ENCODE measurements around the gene SLC6A11. TPM values are rescaled to one million over a fixed set of nuclear protein-coding genes. Genes with fewer than 3 reads are reported as not detected.

Gene SLC6A11
- total RNA-seq, 1 experiment from 2014 or later: 0.85 TPM

- no peak for TF ChIP-seq ZSCAN18 (CRISPR knock-in tag; IDR thresholded peaks at IDR 0.05)
- H3K4me1 Mint-ChIP-seq: peaks cover 9% of the 10 kb centered on the region
- CTCF ChIA-PET: no interaction called here
- no peaks in the 10 kb centered on the region for H3K27me3 Mint-ChIP-seq (ENCODE audit: low read depth)
- H3K9me3 Mint-ChIP-seq: no peaks in the 10 kb centered on the region
- H3K36me3 Mint-ChIP-seq: no peaks in the 10 kb centered on the region
- POLR2A ChIA-PET: no interaction called here
- H3K4me3 Mint-ChIP-seq: no peak overlapping the region
- no peak overlapping the region for H3K27ac Mint-ChIP-seq
- no peak for ATAC-seq
- DNase-seq (ENCODE audit: low spot score): no peak
Observed at GRCh38 chr3:10935028-10935427, 119.0 kb downstream of the SLC6A11 start.

- peaks cover 9% of the 10 kb centered on the region for H3K4me1 Mint-ChIP-seq
- H3K4me3 Mint-ChIP-seq: no peak overlapping the region
- no peak overlapping the region for H3K27ac Mint-ChIP-seq
- POLR2A ChIA-PET: no interaction called here
- no peaks in the 10 kb centered on the region for H3K27me3 Mint-ChIP-seq (ENCODE audit: low read depth)
- no peaks in the 10 kb centered on the region for H3K9me3 Mint-ChIP-seq
- DNase-seq (ENCODE audit: low spot score) (no peak), ATAC-seq (peak; percentile 21; the same call in 1 of the 2 replicates)
- TF ChIP-seq ZBTB43 (CRISPR knock-in tag; IDR thresholded peaks at IDR 0.05): no peak
- TF ChIP-seq ZNF232 (CRISPR knock-in tag; IDR thresholded peaks at IDR 0.05): no peak
- TF ChIP-seq ZNF121 (CRISPR knock-in tag; IDR thresholded peaks at IDR 0.05): no peak
- no peak for TF ChIP-seq ESRRA (CRISPR knock-in tag; IDR thresholded peaks at IDR 0.05; ENCODE audit: borderline replicate concordance)
- TF ChIP-seq ZNF138 (CRISPR knock-in tag; conservative IDR thresholded peaks at IDR 0.05): no peak
- TF ChIP-seq RELA (CRISPR knock-in tag; IDR thresholded peaks at IDR 0.05; ENCODE audit: borderline replicate concordance): no peak
- CTCF ChIA-PET: interaction anchor here (1.0 kb wide), 1 partner anchor 10 kb away, joined by 3 read pairs; no protein-coding TSS in a partner anchor
- H3K36me3 Mint-ChIP-seq: no peaks in the 10 kb centered on the region
Observed at GRCh38 chr3:10935846-10936631, 120.0 kb downstream of the SLC6A11 start.

- Mint-ChIP-seq H3K9me3 (no peaks in the 10 kb centered on the region), H3K27me3 (ENCODE audit: low read depth) (no peaks in the 10 kb centered on the region), H3K27ac (no peak overlapping the region), H3K36me3 (no peaks in the 10 kb centered on the region), H3K4me3 (no peak overlapping the region), H3K4me1 (peaks cover 9% of the 10 kb centered on the region)
- DNase-seq (ENCODE audit: low spot score): no peak
- POLR2A ChIA-PET: no interaction called here
- CTCF ChIA-PET: interaction anchor here (1.0 to 1.7 kb wide), 2 partner anchors 9 to 124 kb away, joined by 3 to 5 read pairs; no protein-coding TSS in a partner anchor
- no peak for ATAC-seq
- no peak for TF ChIP-seq ZNF219 (CRISPR knock-in tag; IDR thresholded peaks at IDR 0.05; ENCODE audit: borderline replicate concordance)
- TF ChIP-seq FOXJ3 (CRISPR knock-in tag; IDR thresholded peaks at IDR 0.05; ENCODE audit: borderline replicate concordance): no peak
- no peak for TF ChIP-seq CTCF (IDR thresholded peaks at IDR 0.05)
- TF ChIP-seq MYBL2 (CRISPR knock-in tag; IDR thresholded peaks at IDR 0.05): no peak
- no peak for TF ChIP-seq AR (CRISPR knock-in tag; IDR thresholded peaks at IDR 0.05)
- TF ChIP-seq ZNF138 (CRISPR knock-in tag; conservative IDR thresholded peaks at IDR 0.05): no peak
- no peak for TF ChIP-seq SMAD3 (CRISPR knock-in tag; IDR thresholded peaks at IDR 0.05; ENCODE audit: borderline replicate concordance)
- TF ChIP-seq ATF3 (CRISPR knock-in tag; conservative IDR thresholded peaks at IDR 0.05): no peak
- no peak for TF ChIP-seq TP53 (CRISPR knock-in tag; IDR thresholded peaks at IDR 0.05)
- TF ChIP-seq ERG (CRISPR knock-in tag; IDR thresholded peaks at IDR 0.05): no peak
- TF ChIP-seq TEAD4 (CRISPR knock-in tag; IDR thresholded peaks at IDR 0.05): no peak
- TF ChIP-seq ZNF512 (CRISPR knock-in tag; IDR thresholded peaks at IDR 0.05; ENCODE audit: borderline replicate concordance): no peak
- no peak for TF ChIP-seq ZBTB43 (CRISPR knock-in tag; IDR thresholded peaks at IDR 0.05)
- TF ChIP-seq JUN (CRISPR knock-in tag; IDR thresholded peaks at IDR 0.05): no peak
Observed at GRCh38 chr3:10936686-10937085, 120.7 kb downstream of the SLC6A11 start.

Data from WTC11 (cell line).